Stimulated activated CD4-positive, alpha-beta T cell treated with anti-CD3 and anti-CD28 coated beads, Interleukin-12 subunit alpha, Interleukin-12 subunit beta, amount 100 ng/mL, for 24 hours (primary cell): ENCODE data around the gene DOC2A.
A peak's percentile ranks its signal among the peaks of the same experiment; 100 is the strongest.
"Not testable (repeated sequence)": the region's sequence is repeated elsewhere in the genome, so short reads cannot be mapped to it uniquely, and the experiment has no call there.

Experiments
- DNase-seq, 2 experiments: peaks; one replicate each; pipeline ENCODE4 v3.0.0-alpha.2; 2020; ENCODE audit warnings: low read depth in 2 of 2

Gene DOC2A

DNA sequence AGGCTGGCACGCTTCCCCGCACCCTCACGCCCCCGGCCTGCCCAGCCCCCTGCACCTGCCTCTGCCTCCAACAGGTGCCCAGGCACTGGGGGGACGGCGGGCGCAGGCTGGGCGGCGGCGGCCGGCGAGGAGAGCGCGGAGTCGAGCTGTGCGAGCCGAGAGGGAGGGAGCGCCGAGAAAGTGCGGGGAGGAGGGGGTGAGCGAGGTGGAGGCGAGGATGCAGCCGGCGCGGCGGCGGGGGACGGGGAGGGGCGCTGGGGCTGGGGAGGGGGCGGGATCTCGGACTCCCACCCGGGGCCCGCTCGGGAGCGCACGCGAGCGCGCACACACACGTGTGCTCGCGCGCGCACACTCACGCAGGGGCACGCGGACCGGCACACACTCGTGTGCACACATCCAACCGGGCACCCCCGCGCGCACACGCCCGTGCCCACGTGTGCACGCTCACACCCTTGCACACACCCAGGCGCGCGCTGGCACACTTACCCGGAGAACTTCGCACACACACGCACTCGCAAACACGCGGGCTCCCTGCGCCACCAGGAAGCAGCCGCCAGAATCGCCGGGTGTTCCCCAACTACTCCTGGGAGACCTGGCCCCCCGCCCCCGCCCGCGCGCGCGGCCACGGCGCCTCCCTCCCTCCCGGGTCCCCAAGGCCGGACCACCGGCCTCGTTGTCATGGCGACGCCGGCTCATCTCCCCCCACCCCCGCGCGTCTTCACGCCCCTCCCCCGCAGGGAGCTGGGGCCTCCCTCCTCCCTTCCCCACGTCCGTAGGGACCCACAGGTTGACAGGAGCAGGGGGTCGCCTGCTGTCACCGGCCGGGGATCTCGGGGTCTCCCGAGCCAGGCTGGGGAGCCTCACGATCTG is at the start of gene DOC2A:
Gene DOC2A (minus strand): TSS at position 184 of the 870 bp plus-strand sequence. CDS start 805 bp downstream, outside the sequence.
- DNase-seq = no peak

DNA sequence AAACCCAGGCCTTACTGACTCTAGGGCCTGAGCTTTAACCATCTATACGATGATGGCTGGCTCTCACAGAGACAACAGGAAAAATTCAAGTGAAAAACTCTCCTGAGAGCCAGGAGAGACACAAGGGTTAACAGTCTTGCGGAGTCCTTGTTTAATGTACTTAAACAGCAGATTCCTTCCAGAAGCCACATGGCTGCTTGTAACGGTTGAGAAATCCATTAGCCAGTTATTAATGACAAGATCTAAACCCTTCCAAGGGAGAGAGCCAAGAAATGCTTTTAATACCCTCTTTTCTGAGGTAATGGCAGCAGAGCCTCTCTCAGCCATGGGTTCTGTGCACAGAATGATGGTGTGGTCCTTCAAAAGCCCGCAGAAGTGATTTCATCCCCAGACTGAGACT is 49.5 kb upstream of the DOC2A start:
- no peak for DNase-seq

DNA sequence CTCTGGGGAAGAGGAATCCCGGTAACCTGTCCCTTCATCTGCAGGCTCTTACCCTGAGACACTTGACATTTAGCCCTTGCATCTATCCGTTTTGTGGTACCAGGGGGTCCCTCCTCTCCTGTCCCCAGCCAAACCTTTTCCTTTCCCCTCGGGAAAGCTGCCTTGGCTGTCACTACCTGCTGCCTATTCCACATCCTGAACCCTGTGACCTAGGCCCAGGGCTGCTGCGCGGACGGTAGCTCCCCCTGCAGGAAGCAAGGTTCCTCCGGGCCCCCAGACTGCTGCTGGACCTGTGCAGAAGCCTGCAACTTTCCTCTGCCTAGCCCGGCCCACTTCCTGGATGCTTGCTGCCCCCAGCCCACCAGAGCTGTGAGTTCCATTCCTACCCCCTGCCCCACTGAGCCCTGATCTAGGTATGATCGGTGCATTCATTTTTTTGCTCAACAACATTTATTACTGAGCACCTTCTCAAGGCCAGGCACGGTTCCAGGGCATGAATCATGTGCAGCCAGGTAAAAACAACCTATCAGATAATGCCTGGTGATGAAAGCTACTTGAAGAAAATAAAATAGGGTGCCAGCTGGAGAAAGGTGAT is 44.2 kb upstream of the DOC2A start:
- peak in 1 of 2 experiments; percentile 47 for DNase-seq

DNA sequence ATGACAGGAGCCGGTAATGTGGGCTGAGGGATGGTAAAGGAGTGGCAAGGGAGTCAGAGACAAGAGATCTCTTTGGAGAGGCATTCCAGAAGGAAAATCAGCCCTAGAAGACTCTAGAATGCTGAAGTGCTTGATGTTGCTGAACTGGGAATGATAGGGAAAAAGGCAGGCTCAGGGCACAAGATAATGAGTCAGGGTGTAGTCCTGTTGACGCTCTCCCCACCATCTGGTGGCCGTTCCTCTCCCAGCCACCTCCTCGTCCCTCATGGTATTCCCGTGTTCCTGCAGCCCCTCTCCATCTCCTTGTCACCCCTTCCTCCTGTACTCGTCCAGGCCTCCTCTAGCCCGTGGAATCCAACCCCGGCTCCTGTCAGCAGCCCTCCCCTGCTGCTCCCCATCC is 43.6 kb upstream of the DOC2A start:
- DNase-seq = no peak

DNA sequence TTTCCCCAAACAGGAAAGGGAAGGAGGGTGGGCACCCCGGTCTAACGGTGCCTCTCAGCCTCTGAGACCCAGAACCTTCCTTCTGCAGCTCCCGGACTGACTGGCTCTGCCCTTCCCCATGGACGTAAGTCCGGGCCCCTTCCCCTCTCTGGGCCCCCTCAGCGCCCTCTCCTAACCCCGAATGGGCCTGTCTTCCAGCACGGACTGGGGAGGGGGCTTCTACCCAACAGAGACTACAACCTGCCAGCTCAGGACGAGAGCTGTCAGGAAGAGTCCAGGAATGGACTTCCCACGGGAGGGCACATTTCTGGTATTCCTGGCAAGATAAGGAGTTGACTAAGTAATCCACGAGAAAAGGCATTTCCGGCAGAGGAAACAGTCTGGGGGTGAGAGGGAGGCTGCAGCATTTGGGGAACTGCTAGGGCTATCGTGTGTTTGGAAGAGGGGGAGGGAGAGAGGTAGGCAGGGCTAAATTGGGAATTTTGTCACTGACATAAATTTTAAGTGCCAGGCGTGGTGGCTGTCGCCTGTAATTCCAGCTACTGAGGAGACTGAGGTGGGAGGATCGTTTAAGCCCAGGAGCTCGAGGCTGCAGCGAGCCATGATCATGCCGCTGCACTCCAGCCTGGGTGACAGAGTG is 42.7 kb upstream of the DOC2A start:
- no peak for DNase-seq

DNA sequence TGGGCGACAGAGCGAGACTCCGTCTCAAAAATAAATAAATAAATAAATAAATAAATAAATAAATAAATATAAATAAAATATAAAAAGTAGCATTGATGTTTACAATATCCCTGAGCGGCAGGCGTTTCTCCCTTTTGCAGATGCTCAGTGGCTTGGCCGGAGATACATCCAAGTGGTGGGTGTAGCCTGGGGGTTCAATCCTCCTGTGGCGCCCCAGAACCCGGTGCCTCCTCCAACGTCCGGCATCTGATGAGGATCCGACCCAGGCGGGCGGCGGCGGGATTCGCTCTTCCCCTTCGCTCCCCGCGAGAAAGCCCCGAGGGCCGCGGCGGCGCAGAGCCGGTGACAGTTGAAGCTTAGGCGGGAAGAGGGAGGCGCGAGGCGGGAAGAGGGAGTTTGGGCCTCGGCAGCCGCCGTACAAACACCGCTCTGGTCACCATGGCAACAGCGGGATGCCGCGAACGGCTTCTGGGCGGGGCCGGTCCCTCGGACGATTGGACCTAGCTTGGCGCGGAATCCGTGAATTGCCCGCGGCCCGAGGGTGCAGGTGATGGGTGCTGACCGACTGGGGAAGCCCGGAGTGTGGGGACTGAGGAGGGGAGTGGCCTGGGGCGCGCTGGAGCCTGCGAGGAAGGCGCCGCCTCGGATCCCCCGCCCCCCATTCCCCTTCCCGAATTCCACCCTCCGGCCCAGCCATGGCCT is 42.0 kb upstream of the DOC2A start:
- DNase-seq = peak; percentile 84 to 94

DNA sequence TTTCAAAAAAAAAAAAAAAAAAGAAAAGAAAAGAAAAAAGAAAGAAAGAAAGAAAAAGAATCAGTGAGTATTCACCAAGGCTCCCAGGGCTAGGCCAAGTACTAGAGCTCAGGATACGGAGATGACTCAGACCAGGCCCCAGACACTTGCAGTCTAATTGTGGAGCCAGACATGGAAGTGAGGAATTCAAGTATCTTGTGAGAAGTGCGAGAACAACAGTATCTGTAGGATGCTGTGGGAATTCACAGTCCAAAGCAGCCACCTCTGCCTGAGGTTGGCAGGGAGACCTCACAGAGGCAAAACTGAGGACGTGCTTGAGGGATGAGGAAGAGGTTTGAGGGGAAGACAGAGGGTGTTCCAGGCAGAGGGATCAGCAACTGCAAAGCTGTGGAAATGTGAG is 40.7 kb upstream of the DOC2A start:
- DNase-seq = no peak

DNA sequence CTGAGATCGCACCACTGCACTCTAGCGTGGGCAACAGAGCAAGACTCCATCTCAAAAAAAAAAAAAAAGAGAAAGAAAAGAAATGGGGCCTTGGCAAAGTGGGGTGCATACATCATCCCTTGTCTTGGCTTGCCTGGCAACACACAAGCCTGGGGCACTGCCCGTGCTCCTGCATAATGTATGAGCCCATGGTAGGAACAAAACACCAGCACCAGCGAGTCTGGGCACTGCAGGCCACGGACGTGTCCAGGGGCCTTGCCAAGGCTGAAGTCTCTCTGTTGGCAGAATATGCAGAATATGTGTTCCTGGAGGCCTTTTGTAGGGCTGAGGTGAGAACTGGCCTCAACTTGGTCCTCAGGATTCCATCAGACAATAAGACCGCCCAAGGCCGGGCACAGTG is 39.0 kb upstream of the DOC2A start:
- DNase-seq = no peak

DNA sequence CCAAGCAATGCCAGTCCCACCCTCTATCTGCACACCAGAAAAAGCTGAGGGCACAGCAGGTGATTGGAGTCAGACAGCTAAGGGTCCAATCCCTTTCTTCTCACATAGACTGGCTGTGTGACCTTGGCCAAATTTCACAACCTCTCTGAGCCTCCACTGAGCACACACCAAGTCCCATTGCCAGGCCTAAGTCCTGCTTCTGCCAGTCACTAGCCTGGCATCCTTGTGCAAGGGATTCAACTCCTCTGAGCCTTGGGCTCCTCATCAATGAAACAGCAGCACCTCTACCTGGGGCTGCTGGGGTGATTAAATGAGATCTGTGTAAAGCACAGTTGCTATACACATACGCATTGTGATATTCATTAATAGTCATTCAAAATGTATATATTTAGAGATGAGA is 35.8 kb upstream of the DOC2A start:
- no peak for DNase-seq

DNA sequence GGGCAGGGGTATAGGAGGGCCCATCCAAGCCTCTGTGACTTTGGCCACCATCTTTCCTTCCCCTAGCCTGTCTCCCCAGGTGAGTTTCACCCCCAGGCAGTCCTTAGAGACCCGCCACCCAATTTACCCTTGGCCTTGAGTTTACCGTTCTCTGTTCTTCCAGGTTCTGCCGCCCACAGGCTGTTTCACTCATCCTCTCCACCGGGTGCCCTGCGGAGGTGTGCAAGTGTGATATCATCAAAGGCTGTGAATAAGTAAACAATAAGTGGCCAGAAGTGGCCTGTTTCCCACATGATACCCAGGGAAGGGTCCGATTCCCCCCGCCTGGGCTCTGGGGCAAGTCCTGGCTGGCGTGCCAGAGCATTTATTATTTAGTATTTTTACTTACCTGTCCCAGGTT is 35.4 kb upstream of the DOC2A start:
- no peak for DNase-seq

DNA sequence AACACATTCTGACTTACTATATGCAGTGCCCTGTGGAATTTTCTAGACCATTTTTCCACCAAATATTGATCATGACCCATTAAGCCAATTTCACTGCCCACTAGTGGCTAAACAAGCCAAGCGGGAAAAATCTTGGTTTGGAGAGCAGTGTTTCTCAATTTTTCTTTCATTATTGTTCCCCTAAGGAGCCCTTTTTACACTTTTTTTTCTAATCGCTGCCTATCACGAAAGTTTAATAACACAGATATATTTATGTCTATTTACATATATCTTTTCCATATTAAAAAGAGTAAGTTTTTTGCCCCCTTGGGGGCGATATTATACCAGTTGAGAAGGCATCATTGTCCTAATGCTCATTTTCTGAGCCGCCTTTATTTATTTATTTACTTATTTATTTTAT is 31.0 kb upstream of the DOC2A start:
- no peak for DNase-seq

DNA sequence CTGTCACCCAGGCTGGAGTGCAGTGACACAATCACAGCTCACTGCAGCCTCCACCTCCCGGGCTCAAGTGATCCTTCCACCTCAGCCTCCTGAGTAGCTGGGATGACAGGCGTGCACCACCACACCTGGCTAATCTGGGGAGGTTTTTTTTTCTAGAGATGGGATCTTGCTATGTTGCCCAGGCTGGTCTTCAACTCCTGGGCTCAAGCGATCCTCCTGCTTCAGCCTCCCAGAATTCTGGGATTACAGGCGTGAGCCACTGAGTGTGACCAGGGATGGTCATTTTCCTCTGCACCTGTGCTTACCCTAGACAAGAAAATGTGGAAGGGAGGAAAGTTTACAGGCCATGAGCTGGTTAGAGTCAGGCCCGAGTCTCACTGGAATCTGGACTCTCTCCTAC is 29.9 kb upstream of the DOC2A start:
- DNase-seq = not testable (repeated sequence)

DNA sequence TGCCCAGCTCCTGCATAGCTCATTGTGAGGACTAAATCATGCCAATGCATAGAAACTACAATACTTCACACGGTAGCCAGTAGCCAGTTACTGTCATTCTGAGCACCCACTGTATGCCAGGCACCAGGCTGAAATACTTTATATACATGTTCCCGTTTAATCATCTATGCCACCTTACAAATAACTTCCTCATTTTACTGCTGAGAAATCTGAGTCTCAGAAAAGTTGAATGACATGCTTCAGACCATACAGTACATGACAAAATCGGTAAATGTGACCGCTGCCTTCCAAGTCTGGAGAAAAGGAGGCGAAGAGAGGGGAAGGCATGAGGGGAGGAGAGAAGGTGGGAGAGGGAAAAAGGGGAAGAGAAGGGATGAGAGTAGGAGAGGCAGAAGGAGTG is 29.4 kb upstream of the DOC2A start:
- no peak for DNase-seq

DNA sequence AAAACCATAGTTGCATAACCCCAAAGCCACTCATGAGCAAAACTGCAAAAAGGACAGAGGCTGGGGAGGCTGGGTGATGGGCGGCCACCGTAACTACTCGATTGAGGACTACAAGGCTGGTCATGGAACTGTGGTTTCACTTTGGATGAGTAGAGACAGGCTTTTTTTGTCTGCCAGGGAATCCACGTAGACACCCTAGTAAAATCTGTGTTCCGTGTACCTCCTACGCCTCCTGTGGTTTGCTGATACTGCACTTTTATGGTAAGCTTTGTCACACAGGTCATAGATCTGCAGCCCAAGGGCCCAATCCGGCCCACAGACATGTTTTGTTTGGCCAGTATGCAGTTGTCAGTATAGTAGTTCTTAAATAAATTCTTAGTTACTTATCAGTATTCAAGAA is 22.4 kb upstream of the DOC2A start:
- DNase-seq = no peak

DNA sequence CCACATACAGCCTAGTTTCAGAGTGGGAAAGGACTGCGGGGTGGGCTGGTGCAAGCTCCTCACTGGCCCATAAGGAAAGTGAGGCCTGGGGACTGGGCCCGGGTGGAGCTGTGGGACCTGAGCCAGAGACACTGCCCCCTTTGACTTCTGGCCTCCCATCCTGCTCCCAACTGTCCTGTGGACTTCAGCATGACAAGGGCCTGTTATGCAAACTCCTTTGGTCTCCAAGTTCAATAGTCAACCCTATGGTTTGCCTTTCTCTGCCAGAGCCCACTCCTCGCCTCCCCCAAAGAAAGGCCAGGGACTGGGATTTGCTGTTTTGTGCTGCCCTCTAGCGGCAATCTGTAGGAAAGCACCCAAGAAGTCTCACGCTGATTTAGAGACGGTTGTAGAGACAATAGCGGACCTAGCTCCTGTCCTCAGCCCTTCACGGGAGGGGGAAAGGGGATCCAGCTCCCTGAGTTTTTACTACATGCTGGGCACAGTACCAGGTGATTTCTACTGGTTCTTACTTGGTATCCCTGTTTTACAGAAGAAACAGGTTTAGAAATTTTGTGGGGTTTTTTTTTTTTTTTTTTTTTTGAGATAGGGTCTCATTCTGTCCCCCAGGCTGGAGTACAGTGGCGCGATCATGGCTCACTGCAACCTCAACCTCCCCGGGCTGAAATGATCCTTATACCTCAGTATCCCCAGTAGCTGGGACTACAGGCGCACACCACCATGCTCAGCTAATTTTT is 21.4 kb upstream of the DOC2A start:
- DNase-seq = peak in 1 of 2 experiments; percentile 54

DNA sequence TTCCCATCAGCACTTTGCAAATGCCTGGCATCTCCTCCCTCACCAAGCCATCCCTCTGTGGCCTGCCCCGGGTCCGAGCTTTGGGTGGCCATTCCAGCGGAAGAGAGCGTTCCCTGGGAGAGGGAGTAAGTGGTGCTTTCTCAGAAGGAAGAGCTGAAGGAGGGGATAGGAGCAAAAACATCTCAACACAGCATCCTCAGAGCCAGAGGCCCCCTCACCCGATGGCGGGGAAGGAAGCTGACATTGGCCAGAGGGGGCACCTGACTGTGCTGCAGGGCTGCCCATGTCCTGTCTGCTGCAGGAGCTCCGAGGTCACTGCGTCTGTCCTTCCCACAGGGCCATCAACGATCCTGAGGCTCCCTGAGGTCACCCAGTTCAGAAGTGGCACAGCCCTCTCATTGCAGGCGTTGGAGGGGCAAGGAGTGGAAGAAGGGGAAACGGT is 20.7 kb upstream of the DOC2A start:
- no peak for DNase-seq

DNA sequence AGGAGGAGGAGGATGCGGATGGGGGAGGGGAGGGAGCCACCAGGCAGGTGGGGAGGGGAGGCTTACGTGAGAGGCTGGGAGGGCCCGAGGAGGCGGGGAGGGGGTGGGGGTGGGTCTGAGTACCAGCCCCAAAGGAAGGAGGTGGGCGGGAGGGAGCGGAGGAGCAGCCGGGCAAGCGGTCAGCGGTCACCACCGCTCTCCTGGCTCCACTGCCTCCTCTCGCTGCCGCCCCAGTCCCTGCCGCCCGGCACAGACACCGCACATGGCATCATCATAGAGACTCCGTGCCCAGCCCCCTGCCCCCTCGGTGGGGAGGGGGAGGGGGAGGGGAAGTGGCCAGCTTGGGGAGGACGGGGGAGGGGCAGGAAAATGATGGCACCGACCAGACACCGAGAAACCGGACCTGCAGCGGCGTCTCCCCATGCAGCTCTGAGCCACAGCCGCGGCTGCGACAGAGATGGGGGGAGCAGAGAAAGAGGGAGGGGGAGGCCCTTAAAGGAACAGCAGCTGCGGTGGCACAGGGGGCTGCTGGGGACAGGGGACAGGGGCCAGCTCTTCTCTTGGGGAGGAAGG is 20.1 kb upstream of the DOC2A start, which contains the start of gene TLCD3B:
Gene TLCD3B (minus strand): TSS at position 431 of the 573 bp plus-strand sequence. CDS start 744 bp downstream, outside the sequence.
- no peak for DNase-seq

DNA sequence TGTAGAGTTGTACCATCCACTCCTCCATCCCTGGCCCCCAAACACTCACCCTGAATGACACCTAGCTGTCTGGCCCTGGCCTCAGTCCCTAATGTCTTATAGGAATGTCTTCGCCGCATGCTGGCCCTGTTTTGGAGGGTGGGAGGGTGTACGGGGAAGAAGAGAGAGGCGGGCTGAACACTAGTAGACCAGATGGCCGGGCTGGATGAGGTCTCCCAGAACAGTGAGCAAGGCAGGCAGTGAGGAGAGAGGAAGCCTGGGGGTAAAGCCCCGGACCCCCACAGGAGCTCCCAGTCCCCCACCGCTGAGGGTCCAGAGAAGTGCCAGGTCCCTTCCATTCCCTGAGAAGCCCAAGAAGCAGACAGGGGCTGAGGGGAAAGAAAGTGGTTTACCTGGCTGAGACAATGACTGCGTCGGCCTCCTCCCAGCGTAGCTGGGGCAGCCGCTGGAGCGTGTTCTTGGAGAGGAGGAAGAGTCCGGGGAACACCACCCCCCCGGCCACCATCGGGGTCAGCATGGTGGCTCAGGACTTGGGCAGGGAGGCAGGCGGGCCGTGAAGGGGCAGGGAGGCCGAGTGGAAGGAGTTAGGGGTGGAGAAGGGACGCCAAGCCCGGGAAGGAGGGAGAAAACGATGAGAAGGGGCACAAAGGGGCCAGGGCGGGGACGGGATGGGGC is 19.3 kb upstream of the DOC2A start:
- DNase-seq = no peak

DNA sequence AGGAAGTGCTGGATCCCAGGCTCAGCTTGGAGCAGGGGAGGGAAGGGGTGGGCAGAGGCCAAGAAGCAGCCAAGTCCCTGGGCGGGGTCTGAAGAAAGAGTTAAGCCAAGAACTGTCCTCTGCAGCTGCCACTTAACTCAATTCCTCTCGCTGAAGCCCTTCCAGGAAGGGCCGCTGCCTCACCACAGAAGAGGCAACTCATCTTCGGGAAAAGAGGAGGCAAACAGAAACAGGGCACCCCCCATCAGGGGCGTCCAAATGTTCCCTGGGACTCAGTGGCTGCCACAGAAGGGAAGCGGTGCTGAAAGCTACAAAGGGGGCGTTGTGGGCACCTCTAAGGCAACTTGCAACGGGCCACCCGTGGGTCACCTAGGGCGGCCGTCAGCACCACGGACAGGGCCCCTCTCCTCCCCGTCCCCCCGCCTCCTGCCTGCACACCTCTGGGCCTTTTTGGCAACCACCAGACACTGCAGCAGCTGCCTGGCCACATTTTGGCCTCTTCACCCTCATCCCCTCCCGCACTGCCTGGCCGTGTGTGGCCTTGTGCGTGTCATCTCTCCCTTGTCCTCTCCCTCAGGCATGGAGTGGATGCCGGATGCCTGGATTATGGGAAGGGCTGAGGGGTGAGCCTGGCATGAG is 17.7 kb upstream of the DOC2A start:
- DNase-seq = no peak
